Epidermal melanocyte (primary cell): ENCODE data around the gene GPR68.

Experiments
- DNase-seq: peaks from one replicate; pipeline ENCODE4 v3.0.0; 2011; ENCODE audit warnings: low spot score; ENCODE audit not compliant: insufficient read length

Gene GPR68

GRCh38 chr14:91244501-91244901, at the start of gene GPR68:
GPR68 (minus strand) TSS chr14:91244704; CDS start chr14:91235050, 9,654 bp downstream.
- DNase-seq, result peak; percentile 74

- DNase-seq, result no peak
Measured at GRCh38 chr14:91294153-91294552, 49.6 kb upstream of the GPR68 start.

- DNase-seq, result no peak
Measured at GRCh38 chr14:91293281-91293680, 48.8 kb upstream of the GPR68 start.

GRCh38 chr14:91292491-91292890, 48.0 kb upstream of the GPR68 start:
- DNase-seq, result no peak

GRCh38 chr14:91291786-91292405, 47.4 kb upstream of the GPR68 start:
- no peak for DNase-seq

GRCh38 chr14:91290986-91291385, 46.5 kb upstream of the GPR68 start:
- no peak for DNase-seq

- DNase-seq, result no peak
Measured at GRCh38 chr14:91289464-91289863, 45.0 kb upstream of the GPR68 start.

- DNase-seq, result no peak
Measured at GRCh38 chr14:91288876-91289275, 44.4 kb upstream of the GPR68 start.

GRCh38 chr14:91286530-91286937, 42.0 kb upstream of the GPR68 start:
- peak; percentile 91 for DNase-seq

GRCh38 chr14:91284791-91285548, 40.5 kb upstream of the GPR68 start:
- DNase-seq, result no peak

GRCh38 chr14:91284146-91284790, 39.8 kb upstream of the GPR68 start:
- peak; percentile 59 for DNase-seq

- DNase-seq, result no peak
Measured at GRCh38 chr14:91283666-91284065, 39.2 kb upstream of the GPR68 start.

GRCh38 chr14:91282954-91283645, 38.6 kb upstream of the GPR68 start:
- no peak for DNase-seq

GRCh38 chr14:91281346-91281745, 36.8 kb upstream of the GPR68 start:
- no peak for DNase-seq

GRCh38 chr14:91280129-91280528, 35.6 kb upstream of the GPR68 start:
- no peak for DNase-seq

GRCh38 chr14:91279354-91279753, 34.9 kb upstream of the GPR68 start:
- no peak for DNase-seq

GRCh38 chr14:91278383-91278715, 33.8 kb upstream of the GPR68 start:
- no peak for DNase-seq

- no peak for DNase-seq
Measured at GRCh38 chr14:91277546-91278382, 33.3 kb upstream of the GPR68 start.

- no peak for DNase-seq
Measured at GRCh38 chr14:91274796-91275195, 30.3 kb upstream of the GPR68 start.

- no peak for DNase-seq
Measured at GRCh38 chr14:91273885-91274273, 29.4 kb upstream of the GPR68 start.

GRCh38 chr14:91273273-91273884, 28.9 kb upstream of the GPR68 start:
- no peak for DNase-seq
